IPS DF 6.9 (cell line): ENCODE measurements around the gene ZNF778.
A peak's percentile ranks its signal among the peaks of the same experiment; 100 is the strongest.
"Not testable (repeated sequence)": the region's sequence is repeated elsewhere in the genome, so short reads cannot be mapped to it uniquely, and the experiment has no call there.

Experiments used
- DNase-seq: peaks from one replicate; pipeline ENCODE4 v3.0.0-alpha.2; 2013; ENCODE audit warnings: low read depth, low spot score
- H3K27ac ChIP-seq: one replicate; pipeline ENCODE4 v1.5.1; 2013; ENCODE audit warnings: low read length, control low read depth
- H3K27me3 ChIP-seq: 2 replicates; pipeline ENCODE4 v1.6.1; 2013; ENCODE audit warnings: mild to moderate bottlenecking, low read length; ENCODE audit not compliant: control insufficient read depth, insufficient read depth
- H3K36me3 ChIP-seq: 2 replicates; pipeline ENCODE4 v1.6.1; 2013; ENCODE audit warnings: low read length; ENCODE audit not compliant: control insufficient read depth, insufficient read depth
- H3K4me1 ChIP-seq: 2 replicates; pipeline ENCODE4 v1.6.1; 2013; ENCODE audit warnings: low read length; ENCODE audit not compliant: control insufficient read depth, insufficient read depth
- H3K4me3 ChIP-seq: 2 replicates; pipeline ENCODE4 v1.5.1; 2013; ENCODE audit warnings: mild to moderate bottlenecking, low read length
- H3K9me3 ChIP-seq: 2 replicates; pipeline ENCODE4 v1.6.1; 2013; ENCODE audit warnings: low read length, inconsistent platforms; ENCODE audit not compliant: control insufficient read depth, insufficient read depth
- WGBS: extraction: QIAGEN DNeasy Blood & Tissue Kit; methylation state at CpG from one replicate; pipeline ENCODE4 v1.1.7; 2013; ENCODE audit warnings: mixed read lengths, missing lambda C conversion rate; ENCODE audit not compliant: insufficient read length, insufficient coverage; 5-methylcytosine and 5-hydroxymethylcytosine counted together

The ZNF778 gene

DNA sequence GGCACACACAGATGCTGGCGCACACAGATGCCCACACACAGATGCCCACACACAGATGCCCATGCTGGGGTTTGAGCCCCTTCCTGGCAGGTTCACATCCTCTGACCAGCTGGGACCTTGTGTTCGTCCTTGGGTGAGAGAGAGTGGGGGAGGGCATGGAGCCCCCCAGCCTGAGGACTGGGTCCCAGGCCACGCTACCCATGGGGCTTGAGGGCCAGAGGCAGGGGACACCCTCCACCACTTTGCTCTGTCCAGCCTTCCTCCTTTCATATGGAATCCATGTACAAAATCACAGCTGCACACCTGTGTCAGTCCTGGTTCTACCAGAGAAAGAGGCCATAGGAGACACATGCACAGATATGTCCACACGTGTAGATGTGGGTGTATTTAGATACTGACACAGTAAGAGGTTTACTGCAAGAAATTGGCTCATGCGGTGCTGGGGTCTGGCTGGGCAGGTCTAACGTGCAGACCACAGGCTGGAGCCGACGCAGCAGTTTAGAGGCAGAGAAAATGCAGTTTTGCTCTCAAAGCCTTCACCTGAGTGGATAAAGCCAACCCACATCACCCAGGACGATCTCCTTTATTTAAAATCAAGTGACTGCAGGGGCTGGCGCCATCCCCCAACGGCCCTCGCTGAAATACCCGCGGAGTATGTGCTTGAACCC lies 28.0 kb upstream of the ZNF778 start:
- H3K27ac ChIP-seq, result no peak overlapping the region
- peaks cover 4% of the 10 kb centered on the region for H3K4me1 ChIP-seq
- DNase-seq, result no peak
- no peaks in the 10 kb centered on the region for H3K27me3 ChIP-seq
- WGBS, result no CpG with 5 or more reads among the region's 14 CpGs
- H3K36me3 ChIP-seq, result no peaks in the 10 kb centered on the region; the same call in 1 of the 2 replicates
- H3K4me3 ChIP-seq, result no peak overlapping the region
- no peaks in the 10 kb centered on the region for H3K9me3 ChIP-seq

DNA sequence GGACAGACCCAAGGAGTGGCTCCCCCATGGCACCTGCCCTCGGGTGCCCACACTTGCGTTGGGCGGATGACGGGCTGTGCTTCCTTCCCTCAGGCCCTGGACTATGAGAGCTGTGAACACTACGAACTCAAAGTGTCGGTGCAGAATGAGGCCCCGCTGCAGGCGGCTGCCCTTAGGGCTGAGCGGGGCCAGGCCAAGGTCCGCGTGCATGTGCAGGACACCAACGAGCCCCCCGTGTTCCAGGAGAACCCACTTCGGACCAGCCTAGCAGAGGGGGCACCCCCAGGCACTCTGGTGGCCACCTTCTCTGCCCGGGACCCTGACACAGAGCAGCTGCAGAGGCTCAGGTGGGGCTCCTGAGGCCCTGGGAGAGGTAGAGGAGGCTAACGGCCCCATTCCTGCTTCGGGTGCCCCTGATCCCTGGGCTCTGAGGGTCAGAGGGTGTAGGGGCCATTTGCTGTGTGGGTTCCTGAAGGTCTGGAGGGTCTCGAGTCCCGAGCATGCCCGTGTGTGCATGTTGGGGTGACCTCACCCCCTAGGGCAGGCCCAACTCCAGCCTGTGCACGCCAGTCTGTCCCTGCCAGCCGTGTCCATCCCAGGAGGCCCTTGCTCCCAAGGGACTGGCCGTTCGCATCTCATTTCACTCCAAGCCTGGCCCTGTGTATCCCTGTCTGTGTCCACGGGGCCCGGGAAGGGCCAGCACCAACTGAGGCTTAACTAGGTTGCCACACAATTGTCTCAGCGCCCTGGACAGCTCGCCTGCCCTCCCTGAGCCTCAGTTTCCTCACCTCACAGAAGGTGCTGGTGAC lies 27.1 kb upstream of the ZNF778 start:
- no peak for DNase-seq
- Histone ChIP-seq H3K4me1 (peaks cover 4% of the 10 kb centered on the region), H3K27ac (no peak overlapping the region), H3K9me3 (no peaks in the 10 kb centered on the region), H3K27me3 (no peaks in the 10 kb centered on the region), H3K36me3 (no peaks in the 10 kb centered on the region; the same call in 1 of the 2 replicates), H3K4me3 (no peak overlapping the region)
- no CpG with 5 or more reads among the region's 28 CpGs for WGBS

- no peaks in the 10 kb centered on the region for H3K9me3 ChIP-seq
- no peaks in the 10 kb centered on the region for H3K27me3 ChIP-seq
- WGBS, result no CpG with 5 or more reads among the region's 44 CpGs
- H3K36me3 ChIP-seq, result no peaks in the 10 kb centered on the region; the same call in 1 of the 2 replicates
- DNase-seq, result no peak
- H3K27ac ChIP-seq, result no peak overlapping the region
- H3K4me3 ChIP-seq, result no peak overlapping the region; the same call in 1 of the 2 replicates
- H3K4me1 ChIP-seq, result peaks cover 4% of the 10 kb centered on the region
These were observed 26.2 kb upstream of the ZNF778 start for GRCh38 chr16:89191033-89191900.

- Histone ChIP-seq H3K27ac (no peak overlapping the region), H3K27me3 (no peaks in the 10 kb centered on the region), H3K9me3 (no peaks in the 10 kb centered on the region), H3K4me1 (peaks cover 4% of the 10 kb centered on the region), H3K36me3 (no peaks in the 10 kb centered on the region; the same call in 1 of the 2 replicates), H3K4me3 (peak overlapping the region; percentile 53; the same call in 1 of the 2 replicates)
- no CpG with 5 or more reads among the region's 19 CpGs for WGBS
- DNase-seq, result no peak
These were observed 25.7 kb upstream of the ZNF778 start for GRCh38 chr16:89191901-89192185.

DNA sequence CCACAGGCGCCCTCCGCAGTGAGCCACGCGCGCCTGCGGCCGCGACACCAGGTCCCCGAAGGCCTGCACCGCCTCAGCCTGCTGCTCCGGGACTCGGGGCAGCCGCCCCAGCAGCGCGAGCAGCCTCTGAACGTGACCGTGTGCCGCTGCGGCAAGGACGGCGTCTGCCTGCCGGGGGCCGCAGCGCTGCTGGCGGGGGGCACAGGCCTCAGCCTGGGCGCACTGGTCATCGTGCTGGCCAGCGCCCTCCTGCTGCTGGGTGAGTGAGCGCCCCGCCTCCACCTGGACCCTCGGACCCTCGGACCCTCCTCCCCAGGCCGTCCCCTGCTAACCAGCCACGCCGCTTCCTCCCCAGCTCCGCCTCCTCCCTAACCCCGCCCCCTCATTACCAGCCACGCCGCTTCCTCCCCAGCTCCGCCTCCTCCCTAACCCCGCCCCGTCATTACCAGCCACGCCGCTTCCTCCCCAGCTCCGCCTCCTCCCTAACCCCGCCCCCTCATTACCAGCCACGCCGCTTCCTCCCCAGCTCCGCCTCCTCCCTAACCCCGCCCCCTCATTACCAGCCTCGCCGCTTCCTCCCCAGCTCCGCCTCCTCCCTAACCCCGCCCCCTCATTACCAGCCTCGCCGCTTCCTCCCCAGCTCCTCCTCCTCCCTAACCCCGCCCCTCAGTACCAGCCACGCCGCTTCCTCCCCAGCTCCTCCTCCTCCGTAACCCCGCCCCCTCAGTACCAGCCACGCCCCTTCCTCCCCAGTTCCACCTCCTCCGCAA lies 25.1 kb upstream of the ZNF778 start:
- H3K9me3 ChIP-seq, H3K27ac ChIP-seq, DNase-seq, H3K36me3 ChIP-seq, H3K27me3 ChIP-seq, H3K4me1 ChIP-seq: not testable (repeated sequence)
- peak overlapping the region; percentile 53; the same call in 1 of the 2 replicates for H3K4me3 ChIP-seq
- WGBS, result no CpG with 5 or more reads among the region's 63 CpGs

DNA sequence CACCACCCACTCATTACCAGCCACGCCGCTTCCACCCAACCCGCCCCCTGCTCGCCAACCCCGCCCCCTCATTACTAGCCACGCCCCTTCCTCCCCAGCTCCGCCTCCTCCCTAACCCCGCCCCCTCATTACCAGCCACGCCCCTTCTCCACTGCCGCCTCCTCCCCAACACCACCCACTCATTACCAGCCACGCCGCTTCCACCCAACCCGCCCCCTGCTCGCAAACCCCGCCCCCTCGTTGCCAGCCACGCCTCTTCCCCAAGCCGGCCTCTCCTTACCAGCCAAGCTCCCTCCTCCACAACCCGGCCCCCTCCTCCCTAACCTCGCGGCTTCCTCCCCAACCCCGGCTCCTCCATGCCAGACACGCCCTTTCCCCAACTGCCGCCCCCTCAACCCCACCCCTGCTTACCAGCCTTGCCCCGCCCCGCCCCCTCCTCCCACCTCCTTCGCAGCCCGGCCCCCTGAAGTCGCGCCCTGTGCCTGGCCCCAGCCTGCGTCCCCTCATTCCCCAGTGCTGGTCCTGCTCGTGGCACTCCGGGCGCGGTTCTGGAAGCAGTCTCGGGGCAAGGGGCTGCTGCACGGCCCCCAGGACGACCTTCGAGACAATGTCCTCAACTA lies 24.4 kb upstream of the ZNF778 start:
- no peaks in the 10 kb centered on the region for H3K27me3 ChIP-seq
- H3K4me1 ChIP-seq, result peaks cover 4% of the 10 kb centered on the region
- no peak overlapping the region; the same call in 1 of the 2 replicates for H3K4me3 ChIP-seq
- H3K9me3 ChIP-seq, result no peaks in the 10 kb centered on the region
- DNase-seq, result peak; percentile 68
- no CpG with 5 or more reads among the region's 39 CpGs for WGBS
- H3K27ac ChIP-seq, result no peak overlapping the region
- H3K36me3 ChIP-seq, result no peaks in the 10 kb centered on the region; the same call in 1 of the 2 replicates

DNA sequence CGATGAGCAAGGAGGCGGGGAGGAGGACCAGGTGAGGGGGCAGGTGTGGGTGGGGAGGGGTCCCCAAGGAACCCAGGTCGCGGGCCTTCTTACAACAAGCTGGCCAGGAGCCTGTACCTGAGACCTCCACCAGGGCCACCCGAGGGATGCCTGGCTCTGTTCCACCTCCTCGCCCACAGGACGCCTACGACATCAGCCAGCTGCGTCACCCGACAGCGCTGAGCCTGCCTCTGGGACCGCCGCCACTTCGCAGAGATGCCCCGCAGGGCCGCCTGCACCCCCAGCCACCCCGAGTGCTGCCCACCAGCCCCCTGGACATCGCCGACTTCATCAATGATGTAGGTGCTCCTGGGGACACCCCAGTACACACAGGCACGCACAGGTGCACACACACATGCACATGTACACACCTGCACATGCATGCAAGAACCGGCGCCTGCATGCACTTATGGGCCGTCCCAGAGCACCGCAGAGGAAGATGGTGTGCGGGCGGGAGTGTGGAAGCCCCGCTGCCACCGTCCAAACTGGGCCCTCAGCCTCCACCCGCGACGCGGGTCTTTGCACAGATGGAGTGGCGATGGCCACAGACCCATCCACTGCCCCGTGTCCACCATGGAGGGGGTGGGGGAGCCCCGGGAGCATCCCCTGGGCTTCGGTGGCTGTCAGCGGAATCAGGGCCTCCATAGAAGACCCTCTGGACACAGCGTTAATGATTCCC lies 23.8 kb upstream of the ZNF778 start:
- no CpG with 5 or more reads among the region's 38 CpGs for WGBS
- Histone ChIP-seq H3K4me3 (no peak overlapping the region; the same call in 1 of the 2 replicates), H3K9me3 (no peaks in the 10 kb centered on the region), H3K27ac (no peak overlapping the region), H3K36me3 (no peaks in the 10 kb centered on the region; the same call in 1 of the 2 replicates), H3K27me3 (no peaks in the 10 kb centered on the region), H3K4me1 (peaks cover 4% of the 10 kb centered on the region)
- no peak for DNase-seq

GRCh38 chr16:89194340-89195311 lies 22.9 kb upstream of the ZNF778 start:
- no peaks in the 10 kb centered on the region for H3K27me3 ChIP-seq
- H3K4me1 ChIP-seq, result peaks cover 4% of the 10 kb centered on the region
- no peaks in the 10 kb centered on the region; the same call in 1 of the 2 replicates for H3K36me3 ChIP-seq
- H3K27ac ChIP-seq, result no peak overlapping the region
- no peak for DNase-seq
- WGBS, result no CpG with 5 or more reads among the region's 45 CpGs
- no peak overlapping the region for H3K4me3 ChIP-seq
- no peaks in the 10 kb centered on the region for H3K9me3 ChIP-seq
